HL-60/S4 treated with retinoic acid at 250 ng/mL for 4 days and 3 days (cell line): Measurements from ENCODE around the gene TMEM198.

Source experiments
- in situ Hi-C: fragments of 300-500 bp; cut with MboI; formaldehyde crosslinking; loops from 2 replicates; pipeline ENCODE4 v1.7.0; 2022; ENCODE audit warnings: low sequenced_read_pairs

TMEM198 gene, protein sequence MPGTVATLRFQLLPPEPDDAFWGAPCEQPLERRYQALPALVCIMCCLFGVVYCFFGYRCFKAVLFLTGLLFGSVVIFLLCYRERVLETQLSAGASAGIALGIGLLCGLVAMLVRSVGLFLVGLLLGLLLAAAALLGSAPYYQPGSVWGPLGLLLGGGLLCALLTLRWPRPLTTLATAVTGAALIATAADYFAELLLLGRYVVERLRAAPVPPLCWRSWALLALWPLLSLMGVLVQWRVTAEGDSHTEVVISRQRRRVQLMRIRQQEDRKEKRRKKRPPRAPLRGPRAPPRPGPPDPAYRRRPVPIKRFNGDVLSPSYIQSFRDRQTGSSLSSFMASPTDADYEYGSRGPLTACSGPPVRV

DNA sequence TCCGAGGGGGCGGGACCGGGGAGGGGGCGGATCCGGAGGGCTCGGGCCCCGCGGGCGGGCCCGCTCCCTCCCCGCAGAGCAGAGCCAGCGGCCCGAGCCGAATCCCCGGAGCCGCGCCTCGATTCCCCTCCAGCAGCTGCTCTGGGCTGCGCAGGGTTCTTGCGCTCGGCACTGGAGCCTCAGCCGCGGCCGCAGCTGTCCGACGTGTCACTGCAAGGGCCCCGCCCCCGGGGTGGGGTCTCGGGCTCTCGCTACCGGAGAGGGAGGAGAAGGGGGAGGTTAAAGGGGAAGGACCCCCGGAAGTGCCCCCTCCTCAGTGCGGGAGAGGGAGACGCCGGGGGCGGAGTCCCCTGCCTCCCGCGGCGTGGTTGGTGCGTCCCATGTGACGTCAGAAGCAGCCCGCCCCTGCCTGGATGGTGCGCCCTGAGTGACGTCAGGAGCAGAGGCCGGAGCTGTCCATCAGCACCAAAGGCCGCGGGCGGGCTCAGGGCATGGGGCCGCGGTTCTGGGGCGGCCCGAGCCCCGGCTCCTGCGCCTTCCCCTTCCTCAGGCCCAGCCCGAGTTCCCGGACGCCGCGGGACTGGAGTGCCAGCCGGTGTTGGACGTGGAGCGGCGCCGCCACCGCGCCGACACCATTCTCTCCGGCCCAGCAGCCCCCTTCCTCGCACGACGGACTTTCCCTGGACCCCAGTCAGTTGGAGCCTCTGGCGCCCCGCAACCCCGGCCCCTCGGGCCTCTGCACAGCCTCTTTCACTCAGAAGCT, at the start of gene TMEM198, which contains the start of gene CHPF:
Gene TMEM198, plus strand, starts transcription at position 433 of the 763 bp plus-strand sequence. CDS start 700 bp downstream, outside the sequence.
Gene CHPF, minus strand, starts transcription at position 214 of the 763 bp plus-strand sequence. CDS start 271 bp downstream, outside the sequence.
- in situ Hi-C loops, result no loop called here

DNA sequence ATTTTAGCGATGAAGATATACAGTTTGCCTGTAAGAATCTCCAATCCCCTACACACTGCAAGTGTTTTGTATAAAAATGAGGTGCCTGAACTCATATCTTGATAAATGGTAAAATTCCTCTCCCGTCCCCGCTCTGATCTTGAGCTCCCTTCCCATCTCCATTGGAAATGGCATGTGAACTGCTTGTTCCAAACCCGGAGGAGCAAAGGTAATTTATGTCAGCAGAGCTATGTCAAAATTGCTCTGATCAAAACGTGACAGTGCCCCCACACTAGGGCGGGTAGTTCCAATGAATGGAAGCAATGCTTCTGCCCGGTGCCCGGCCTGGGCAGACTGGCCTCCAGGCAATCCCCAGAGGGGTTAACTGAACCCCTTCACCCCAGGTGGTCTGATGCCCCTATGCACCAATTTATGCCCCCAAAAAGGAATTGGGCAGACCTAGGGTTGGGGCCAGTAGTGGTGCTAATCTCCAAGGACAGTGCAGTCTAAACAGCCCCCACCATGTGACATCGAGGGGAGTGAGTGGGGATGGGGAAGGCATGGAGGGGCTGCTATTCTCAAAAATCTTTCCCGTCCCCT, 48.8 kb upstream of the TMEM198 start:
- in situ Hi-C loops, result no loop called here

- in situ Hi-C loops, result no loop called here
Observed at GRCh38 chr2:219495531-219496122, 48.2 kb upstream of the TMEM198 start.

GRCh38 chr2:219496247-219496824, 47.5 kb upstream of the TMEM198 start:
- in situ Hi-C loops, result no loop called here

GRCh38 chr2:219496825-219497494, 46.9 kb upstream of the TMEM198 start:
- in situ Hi-C loops, result no loop called here

GRCh38 chr2:219497495-219498279, 46.1 kb upstream of the TMEM198 start:
- in situ Hi-C loops, result no loop called here

DNA sequence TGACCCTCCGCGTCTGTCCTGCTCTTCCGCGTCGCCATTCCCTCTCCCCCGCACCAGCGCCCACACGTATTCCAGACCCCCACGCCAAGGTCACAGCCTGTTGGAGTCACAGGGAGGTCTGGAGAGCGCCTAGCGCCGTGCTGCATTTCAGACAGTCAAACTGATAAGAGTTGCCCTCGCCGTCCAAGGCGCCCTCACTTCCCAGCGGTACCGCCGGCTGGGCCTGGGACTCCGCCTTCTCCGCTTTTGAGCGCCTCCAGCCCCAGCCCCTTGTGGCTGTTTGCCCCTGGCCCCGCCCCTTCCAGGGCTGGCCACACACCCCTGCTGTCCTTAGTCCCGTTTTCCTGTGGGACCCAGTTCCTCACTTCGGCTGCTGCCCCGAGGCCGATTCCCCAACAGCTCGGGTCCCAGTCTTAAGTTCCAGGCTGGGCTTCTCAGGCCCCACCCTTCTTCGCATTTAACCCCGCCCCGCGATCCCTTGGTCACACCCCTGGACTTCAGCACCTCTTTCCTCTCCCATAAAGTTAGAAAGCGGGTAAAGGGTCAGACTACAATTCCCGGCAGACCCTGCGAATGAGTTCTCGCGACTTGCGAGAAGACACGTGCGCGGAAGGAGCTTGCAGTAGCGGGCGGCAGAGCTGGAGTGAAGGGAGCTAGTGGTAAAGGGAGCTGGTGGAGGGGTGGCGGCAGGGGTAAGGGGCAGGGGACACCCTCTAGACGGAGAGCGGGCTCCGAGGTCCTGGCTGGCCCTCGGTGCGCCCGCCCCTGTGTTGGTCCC, 45.4 kb upstream of the TMEM198 start, which contains the start of gene GMPPA:
Gene GMPPA, plus strand, starts transcription at position 612 of the 778 bp plus-strand sequence. CDS start 1,085 bp downstream, outside the sequence.
- in situ Hi-C loops, result no loop called here

DNA sequence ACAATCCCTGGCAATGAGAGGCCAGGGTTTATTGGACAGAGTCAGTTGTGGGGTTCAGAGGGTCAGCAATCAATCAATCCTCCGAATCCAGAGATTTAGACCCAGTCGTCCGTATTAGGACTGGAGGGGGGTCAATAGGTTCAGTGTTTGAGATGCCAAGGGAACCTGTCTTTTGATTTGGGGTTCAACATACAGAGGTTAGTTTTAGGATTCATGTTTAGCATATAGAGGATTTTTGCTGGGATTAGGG, 44.8 kb upstream of the TMEM198 start:
- in situ Hi-C loops, result no loop called here

GRCh38 chr2:219499555-219499954, 44.3 kb upstream of the TMEM198 start:
- in situ Hi-C loops, result no loop called here

- in situ Hi-C loops, result no loop called here
Observed at GRCh38 chr2:219500135-219500534, 43.7 kb upstream of the TMEM198 start.

- in situ Hi-C loops, result no loop called here
Observed at GRCh38 chr2:219501849-219502248, 42.0 kb upstream of the TMEM198 start.

DNA sequence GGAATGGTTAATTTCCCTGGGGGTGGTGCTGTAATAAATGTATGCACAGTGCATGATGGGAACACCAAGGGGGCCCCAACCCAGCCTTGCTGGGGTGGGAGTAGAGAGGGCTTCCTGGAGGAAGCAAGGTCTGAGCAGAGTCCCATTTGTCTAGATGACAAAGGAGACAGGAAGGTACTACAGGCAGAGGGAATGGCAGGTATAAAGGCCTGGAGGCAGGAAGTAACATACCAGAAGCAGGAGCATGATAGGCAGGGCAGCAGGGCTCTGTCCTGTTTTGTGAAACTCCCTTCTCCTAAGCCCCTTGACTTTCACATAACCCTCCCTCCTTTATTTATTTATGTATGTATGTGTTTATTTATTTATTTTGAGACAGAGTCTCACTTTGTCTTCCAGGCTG, 41.2 kb upstream of the TMEM198 start:
- in situ Hi-C loops, result no loop called here

GRCh38 chr2:219505585-219505984, 38.2 kb upstream of the TMEM198 start:
- in situ Hi-C loops, result no loop called here

GRCh38 chr2:219506153-219506801, 37.6 kb upstream of the TMEM198 start:
- in situ Hi-C loops, result no loop called here

GRCh38 chr2:219506802-219507526, 36.9 kb upstream of the TMEM198 start:
- in situ Hi-C loops, result no loop called here

- in situ Hi-C loops, result no loop called here
Observed at GRCh38 chr2:219507581-219508443, 36.0 kb upstream of the TMEM198 start.

DNA sequence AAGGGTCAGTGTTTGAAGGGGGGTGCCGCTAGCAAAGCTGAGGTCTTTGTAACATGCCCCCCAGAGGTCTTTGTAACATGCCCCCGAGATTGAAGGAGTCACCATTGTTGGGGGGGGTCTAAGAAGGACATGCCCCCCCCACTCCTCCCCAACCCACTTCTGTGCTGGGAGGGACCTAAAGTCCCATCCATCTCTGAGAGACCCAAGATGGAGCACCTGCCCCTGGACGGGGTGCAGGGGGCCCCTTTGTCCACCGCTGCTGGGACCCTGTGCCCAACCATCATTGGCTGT, 35.4 kb upstream of the TMEM198 start:
- in situ Hi-C loops, result no loop called here
